Measurements from ENCODE around the gene MRPS18B. TPM values are rescaled to one million over a fixed set of nuclear protein-coding genes. Genes with fewer than 3 reads are reported as not detected.

MRPS18B gene
- total and polyA plus RNA-seq, 2 of the 13 experiments (the other 11 are each of a cell fraction or from before 2014, with no cell fraction given): 125 to 131 TPM

DNA sequence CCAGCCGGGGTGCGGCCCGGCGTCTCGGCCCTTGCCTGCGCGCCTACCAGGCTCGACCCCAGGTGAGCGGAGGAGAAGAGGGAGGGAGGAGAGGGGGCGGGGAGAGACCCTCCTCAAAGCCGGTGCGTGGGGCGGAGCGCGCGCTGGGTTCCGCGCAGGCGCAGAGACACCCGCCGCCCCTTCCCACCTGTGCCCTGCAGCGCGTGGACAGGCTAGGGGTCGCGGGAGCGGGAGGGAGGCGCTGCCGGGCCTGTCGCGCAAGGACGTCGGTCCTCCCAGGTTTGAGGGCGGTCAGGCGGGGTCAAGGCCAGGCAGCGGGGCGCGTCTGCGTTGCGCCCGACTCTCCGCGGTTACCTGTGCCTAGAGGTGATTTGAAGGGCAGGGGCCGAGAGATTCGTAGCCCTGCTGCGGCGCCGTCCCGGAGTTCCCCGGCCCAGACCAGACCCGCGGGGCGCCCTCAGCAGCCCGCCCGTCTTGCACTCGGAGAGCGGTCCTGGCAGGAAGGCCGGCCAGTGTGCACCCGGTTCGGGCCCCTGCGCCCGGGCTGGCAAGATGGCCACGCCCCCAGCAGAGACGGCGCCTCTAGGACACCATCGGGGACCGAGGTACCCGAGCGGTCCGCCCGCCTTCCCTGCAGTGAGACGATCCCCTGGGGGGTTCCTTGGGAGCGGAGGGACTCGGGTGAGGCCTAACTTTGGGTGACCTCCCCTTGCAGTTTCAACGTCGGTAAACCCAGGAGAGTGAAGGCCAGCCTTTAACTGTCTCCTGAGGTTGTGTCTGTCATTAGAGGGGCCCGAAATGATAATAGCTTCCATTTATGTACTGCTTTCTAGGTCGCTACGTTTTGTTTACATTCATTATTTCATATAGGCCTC is 29.8 kb downstream of the MRPS18B start (continued):
- TF ChIP-seq, protein P1, sequence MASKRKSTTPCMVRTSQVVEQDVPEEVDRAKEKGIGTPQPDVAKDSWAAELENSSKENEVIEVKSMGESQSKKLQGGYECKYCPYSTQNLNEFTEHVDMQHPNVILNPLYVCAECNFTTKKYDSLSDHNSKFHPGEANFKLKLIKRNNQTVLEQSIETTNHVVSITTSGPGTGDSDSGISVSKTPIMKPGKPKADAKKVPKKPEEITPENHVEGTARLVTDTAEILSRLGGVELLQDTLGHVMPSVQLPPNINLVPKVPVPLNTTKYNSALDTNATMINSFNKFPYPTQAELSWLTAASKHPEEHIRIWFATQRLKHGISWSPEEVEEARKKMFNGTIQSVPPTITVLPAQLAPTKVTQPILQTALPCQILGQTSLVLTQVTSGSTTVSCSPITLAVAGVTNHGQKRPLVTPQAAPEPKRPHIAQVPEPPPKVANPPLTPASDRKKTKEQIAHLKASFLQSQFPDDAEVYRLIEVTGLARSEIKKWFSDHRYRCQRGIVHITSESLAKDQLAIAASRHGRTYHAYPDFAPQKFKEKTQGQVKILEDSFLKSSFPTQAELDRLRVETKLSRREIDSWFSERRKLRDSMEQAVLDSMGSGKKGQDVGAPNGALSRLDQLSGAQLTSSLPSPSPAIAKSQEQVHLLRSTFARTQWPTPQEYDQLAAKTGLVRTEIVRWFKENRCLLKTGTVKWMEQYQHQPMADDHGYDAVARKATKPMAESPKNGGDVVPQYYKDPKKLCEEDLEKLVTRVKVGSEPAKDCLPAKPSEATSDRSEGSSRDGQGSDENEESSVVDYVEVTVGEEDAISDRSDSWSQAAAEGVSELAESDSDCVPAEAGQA (IDR thresholded peaks at IDR 0.05; ENCODE audit: low read depth): no peak
- TF ChIP-seq, protein P1 (CRISPR knock-in tag; IDR thresholded peaks at IDR 0.05; ENCODE audit: borderline replicate concordance): peak; percentile 96; the same call in 1 of the 2 replicates
- TF ChIP-seq ZNF558 (CRISPR knock-in tag; IDR thresholded peaks at IDR 0.05; ENCODE audit: borderline replicate concordance): peak; percentile 99; the same call in 1 of the 2 replicates
- peak; percentile 14 for TF ChIP-seq XBP1 (CRISPR knock-in tag; IDR thresholded peaks at IDR 0.05)
- TF ChIP-seq ZMYM2 (CRISPR knock-in tag; IDR thresholded peaks at IDR 0.05): peak; percentile 87; the same call in 1 of the 2 replicates
- peak; percentile 70 for TF ChIP-seq TOE1 (CRISPR knock-in tag; IDR thresholded peaks at IDR 0.05)
- peak; percentile 95 for TF ChIP-seq MED13 (CRISPR knock-in tag; IDR thresholded peaks at IDR 0.05)
- peak; percentile 91 for TF ChIP-seq CBX1 (IDR thresholded peaks at IDR 0.05; ENCODE audit: low read depth)
- no peak for TF ChIP-seq ATF7 (IDR thresholded peaks at IDR 0.05)
- TF ChIP-seq ATF7 (CRISPR knock-in tag; IDR thresholded peaks at IDR 0.05): no peak
- no peak for TF ChIP-seq CBX2 (IDR thresholded peaks at IDR 0.05; ENCODE audit: low read depth, low read length)
- TF ChIP-seq CBX2 (CRISPR knock-in tag; IDR thresholded peaks at IDR 0.05; ENCODE audit: low read depth): peak; percentile 70; the same call in 1 of the 2 replicates
- no peak for TF ChIP-seq XRCC5 (optimal IDR thresholded peaks at IDR 0.05; ENCODE audit: low read length)
- TF ChIP-seq, protein P2, sequence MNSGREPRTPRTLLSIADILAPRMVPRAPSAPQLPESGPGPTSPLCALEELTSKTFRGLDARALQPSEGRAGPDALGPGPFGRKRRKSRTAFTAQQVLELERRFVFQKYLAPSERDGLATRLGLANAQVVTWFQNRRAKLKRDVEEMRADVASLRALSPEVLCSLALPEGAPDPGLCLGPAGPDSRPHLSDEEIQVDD (CRISPR knock-in tag; IDR thresholded peaks at IDR 0.05; ENCODE audit: borderline replicate concordance): peak; percentile 88
- TF ChIP-seq, protein P3, sequence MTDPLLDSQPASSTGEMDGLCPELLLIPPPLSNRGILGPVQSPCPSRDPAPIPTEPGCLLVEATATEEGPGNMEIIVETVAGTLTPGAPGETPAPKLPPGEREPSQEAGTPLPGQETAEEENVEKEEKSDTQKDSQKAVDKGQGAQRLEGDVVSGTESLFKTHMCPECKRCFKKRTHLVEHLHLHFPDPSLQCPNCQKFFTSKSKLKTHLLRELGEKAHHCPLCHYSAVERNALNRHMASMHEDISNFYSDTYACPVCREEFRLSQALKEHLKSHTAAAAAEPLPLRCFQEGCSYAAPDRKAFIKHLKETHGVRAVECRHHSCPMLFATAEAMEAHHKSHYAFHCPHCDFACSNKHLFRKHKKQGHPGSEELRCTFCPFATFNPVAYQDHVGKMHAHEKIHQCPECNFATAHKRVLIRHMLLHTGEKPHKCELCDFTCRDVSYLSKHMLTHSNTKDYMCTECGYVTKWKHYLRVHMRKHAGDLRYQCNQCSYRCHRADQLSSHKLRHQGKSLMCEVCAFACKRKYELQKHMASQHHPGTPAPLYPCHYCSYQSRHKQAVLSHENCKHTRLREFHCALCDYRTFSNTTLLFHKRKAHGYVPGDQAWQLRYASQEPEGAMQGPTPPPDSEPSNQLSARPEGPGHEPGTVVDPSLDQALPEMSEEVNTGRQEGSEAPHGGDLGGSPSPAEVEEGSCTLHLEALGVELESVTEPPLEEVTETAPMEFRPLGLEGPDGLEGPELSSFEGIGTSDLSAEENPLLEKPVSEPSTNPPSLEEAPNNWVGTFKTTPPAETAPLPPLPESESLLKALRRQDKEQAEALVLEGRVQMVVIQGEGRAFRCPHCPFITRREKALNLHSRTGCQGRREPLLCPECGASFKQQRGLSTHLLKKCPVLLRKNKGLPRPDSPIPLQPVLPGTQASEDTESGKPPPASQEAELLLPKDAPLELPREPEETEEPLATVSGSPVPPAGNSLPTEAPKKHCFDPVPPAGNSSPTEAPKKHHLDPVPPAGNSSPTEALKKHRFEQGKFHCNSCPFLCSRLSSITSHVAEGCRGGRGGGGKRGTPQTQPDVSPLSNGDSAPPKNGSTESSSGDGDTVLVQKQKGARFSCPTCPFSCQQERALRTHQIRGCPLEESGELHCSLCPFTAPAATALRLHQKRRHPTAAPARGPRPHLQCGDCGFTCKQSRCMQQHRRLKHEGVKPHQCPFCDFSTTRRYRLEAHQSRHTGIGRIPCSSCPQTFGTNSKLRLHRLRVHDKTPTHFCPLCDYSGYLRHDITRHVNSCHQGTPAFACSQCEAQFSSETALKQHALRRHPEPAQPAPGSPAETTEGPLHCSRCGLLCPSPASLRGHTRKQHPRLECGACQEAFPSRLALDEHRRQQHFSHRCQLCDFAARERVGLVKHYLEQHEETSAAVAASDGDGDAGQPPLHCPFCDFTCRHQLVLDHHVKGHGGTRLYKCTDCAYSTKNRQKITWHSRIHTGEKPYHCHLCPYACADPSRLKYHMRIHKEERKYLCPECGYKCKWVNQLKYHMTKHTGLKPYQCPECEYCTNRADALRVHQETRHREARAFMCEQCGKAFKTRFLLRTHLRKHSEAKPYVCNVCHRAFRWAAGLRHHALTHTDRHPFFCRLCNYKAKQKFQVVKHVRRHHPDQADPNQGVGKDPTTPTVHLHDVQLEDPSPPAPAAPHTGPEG (CRISPR knock-in tag; IDR thresholded peaks at IDR 0.05): peak; percentile 77
- TF ChIP-seq GABPB1 (CRISPR knock-in tag; IDR thresholded peaks at IDR 0.05): peak; percentile 89
- peak; percentile 90; the same call in 1 of the 2 replicates for TF ChIP-seq ZNF224 (CRISPR knock-in tag; IDR thresholded peaks at IDR 0.05)
- TF ChIP-seq KAT2B (IDR thresholded peaks at IDR 0.05; ENCODE audit: borderline replicate concordance, low read depth, low read length): no peak

Measured in HepG2 (cell line).